Measurements from ENCODE around the gene GPR161. TPM values are rescaled to one million over a fixed set of nuclear protein-coding genes. Genes with fewer than 3 reads are reported as not detected.

Gene GPR161
- total RNA-seq, 1 experiment from 2014 or later = 2.4 TPM

DNA sequence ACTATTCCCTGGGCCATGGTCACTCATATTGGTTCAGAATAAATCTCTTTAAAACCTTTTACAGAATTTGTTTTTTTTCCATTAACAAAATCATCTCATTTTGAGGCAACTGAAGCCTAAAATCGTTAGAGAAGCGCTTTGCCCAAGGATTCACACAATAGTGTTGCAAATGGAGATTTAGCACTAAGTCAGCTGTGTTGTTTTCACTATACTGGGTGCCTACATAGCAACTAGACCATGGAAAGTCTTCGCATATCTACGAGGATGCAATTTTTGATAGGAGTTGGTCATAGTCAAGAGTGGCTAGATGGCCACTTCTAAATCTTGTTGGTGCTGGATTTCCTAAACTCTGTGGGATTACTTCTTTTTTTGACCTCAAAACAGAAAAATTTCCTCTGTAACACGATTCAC is 41.5 kb upstream of the GPR161 start:
- no peak for TF ChIP-seq POLR2AphosphoS5 (IDR thresholded peaks at IDR 0.05; ENCODE audit: low read depth, low read length)
- no peak for TF ChIP-seq REST (IDR thresholded peaks at IDR 0.05; ENCODE audit: insufficient read depth in 1 of 2, low read depth in 2 of 2, low read length in 1 of 2)
- TF ChIP-seq SIN3A (IDR thresholded peaks at IDR 0.05; ENCODE audit: borderline replicate concordance, insufficient read depth, low read depth, low read length) = no peak
- no peak for TF ChIP-seq TCF7L2 (IDR thresholded peaks at IDR 0.05; ENCODE audit: low read depth, low read length)
- TF ChIP-seq, protein P1, sequence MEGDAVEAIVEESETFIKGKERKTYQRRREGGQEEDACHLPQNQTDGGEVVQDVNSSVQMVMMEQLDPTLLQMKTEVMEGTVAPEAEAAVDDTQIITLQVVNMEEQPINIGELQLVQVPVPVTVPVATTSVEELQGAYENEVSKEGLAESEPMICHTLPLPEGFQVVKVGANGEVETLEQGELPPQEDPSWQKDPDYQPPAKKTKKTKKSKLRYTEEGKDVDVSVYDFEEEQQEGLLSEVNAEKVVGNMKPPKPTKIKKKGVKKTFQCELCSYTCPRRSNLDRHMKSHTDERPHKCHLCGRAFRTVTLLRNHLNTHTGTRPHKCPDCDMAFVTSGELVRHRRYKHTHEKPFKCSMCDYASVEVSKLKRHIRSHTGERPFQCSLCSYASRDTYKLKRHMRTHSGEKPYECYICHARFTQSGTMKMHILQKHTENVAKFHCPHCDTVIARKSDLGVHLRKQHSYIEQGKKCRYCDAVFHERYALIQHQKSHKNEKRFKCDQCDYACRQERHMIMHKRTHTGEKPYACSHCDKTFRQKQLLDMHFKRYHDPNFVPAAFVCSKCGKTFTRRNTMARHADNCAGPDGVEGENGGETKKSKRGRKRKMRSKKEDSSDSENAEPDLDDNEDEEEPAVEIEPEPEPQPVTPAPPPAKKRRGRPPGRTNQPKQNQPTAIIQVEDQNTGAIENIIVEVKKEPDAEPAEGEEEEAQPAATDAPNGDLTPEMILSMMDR (IDR thresholded peaks at IDR 0.05) = no peak

DNA sequence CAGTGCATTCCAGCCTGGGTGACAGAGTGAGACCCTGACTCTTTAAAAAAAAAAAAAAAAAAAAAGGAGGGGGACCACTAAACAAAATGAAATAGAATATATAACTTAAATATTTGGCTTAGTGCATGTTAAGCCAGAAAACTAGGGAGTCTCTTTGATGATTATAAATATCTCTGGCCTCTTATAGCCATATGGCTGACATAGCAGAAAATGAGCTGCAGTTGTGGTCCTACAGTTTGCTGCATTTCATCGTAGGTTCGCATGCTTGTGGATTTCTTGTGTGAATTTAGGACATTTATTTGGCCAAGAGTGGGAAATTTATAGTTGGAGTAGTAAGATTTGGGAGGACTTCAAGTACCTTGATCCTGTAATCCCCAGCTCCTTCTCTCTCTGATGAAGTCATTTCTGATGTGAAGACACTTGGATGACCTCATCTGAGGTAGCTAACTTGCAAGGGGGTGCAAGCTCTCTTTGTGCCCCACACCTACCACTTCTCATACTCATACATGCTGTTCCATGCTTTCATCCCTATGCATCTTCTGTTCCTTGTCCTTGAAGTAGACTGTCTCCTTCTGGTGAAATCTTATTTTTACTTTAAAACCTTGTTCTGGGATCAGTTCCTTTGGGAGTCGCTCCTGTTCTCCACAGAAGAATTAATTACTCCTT is 35.7 kb upstream of the GPR161 start:
- in situ Hi-C loops (cut with HindIII; ENCODE audit: low pct_unique_long_range_greater_than_20kb, low sequenced_read_pairs) (no loop called here), intact Hi-C loops (cut with micrococcal nuclease; ENCODE audit: unreplicated experiment) (no loop called here)
- DNase-seq (ENCODE audit: low read depth, low spot score) (no peak), ATAC-seq (no peak)
- Histone ChIP-seq H3K9me3 (ENCODE audit: control insufficient read depth, insufficient read depth, low read depth, low read length) (no peaks in the 10 kb centered on the region), H3K27me3 (ENCODE audit: control insufficient read depth, insufficient read depth, low read length) (no peaks in the 10 kb centered on the region), H3K4me3 (ENCODE audit: low read depth in 2 of 2, low read length in 2 of 2) (no peak overlapping the region), H3K27ac (ENCODE audit: low read length) (no peak overlapping the region), H3K4me1 (ENCODE audit: control insufficient read depth, insufficient read depth, low read length) (no peaks in the 10 kb centered on the region), H3K36me3 (ENCODE audit: control insufficient read depth, insufficient read depth, low read length) (no peaks in the 10 kb centered on the region)
- ChIA-PET CTCF (interaction anchor here (0.7 kb wide), 1 partner anchor 72 kb away, joined by 7 read pairs; no protein-coding TSS in a partner anchor), POLR2A (no interaction called here)
- no TSS peak for BruUV-seq (replicated peaks)
- TF ChIP-seq REST (IDR thresholded peaks at IDR 0.05; ENCODE audit: insufficient read depth in 1 of 2, low read depth in 2 of 2, low read length in 1 of 2) (no peak), TCF7L2 (IDR thresholded peaks at IDR 0.05; ENCODE audit: low read depth, low read length) (no peak), SIN3A (IDR thresholded peaks at IDR 0.05; ENCODE audit: borderline replicate concordance, insufficient read depth, low read depth, low read length) (no peak), POLR2AphosphoS5 (IDR thresholded peaks at IDR 0.05; ENCODE audit: low read depth, low read length) (no peak)
- TF ChIP-seq, protein P1 (IDR thresholded peaks at IDR 0.05) = no peak

More for the DNA sequence above, 41.5 kb upstream of the GPR161 start:
- intact Hi-C loops (cut with micrococcal nuclease; ENCODE audit: unreplicated experiment) = no loop called here
- ATAC-seq = peak; percentile 3; the same call in 1 of the 2 replicates
- CTCF ChIA-PET = interaction anchor here (0.6 kb wide), 1 partner anchor 96 kb away, joined by 3 read pairs; no protein-coding TSS in a partner anchor
- no peaks in the 10 kb centered on the region for H3K9me3 ChIP-seq (ENCODE audit: control insufficient read depth, insufficient read depth, low read depth, low read length)
- peak overlapping the region; percentile 97 for H3K27ac ChIP-seq (ENCODE audit: low read length)
- H3K4me3 ChIP-seq (ENCODE audit: low read depth in 2 of 2, low read length in 2 of 2) = peak overlapping the region; percentile 92 to 100
- no peaks in the 10 kb centered on the region for H3K27me3 ChIP-seq (ENCODE audit: control insufficient read depth, insufficient read depth, low read length)
- TSS peak; percentile 89 for BruUV-seq (replicated peaks)
- H3K36me3 ChIP-seq (ENCODE audit: control insufficient read depth, insufficient read depth, low read length) = peaks cover 5% of the 10 kb centered on the region; the same call in 1 of the 2 replicates
- POLR2A ChIA-PET = no interaction called here
- in situ Hi-C loops (cut with HindIII; ENCODE audit: low pct_unique_long_range_greater_than_20kb, low sequenced_read_pairs) = no loop called here
- H3K4me1 ChIP-seq (ENCODE audit: control insufficient read depth, insufficient read depth, low read length) = peaks cover 9% of the 10 kb centered on the region
- no peak for DNase-seq (ENCODE audit: low read depth, low spot score)
